SK-N-SH (cell line): ENCODE data around the gene ERC1. TPM values are rescaled to one million over a fixed set of nuclear protein-coding genes. Genes with fewer than 3 reads are reported as not detected.

Source experiments
- CTCF ChIA-PET: fragments of 300-600, 350-600 bp; formaldehyde crosslinking; extraction: SDS; loops from one replicate; lab custom pipeline; 2021; lab: Yijun Ruan, JAX
- POLR2A ChIA-PET: fragments of 350-600 bp; sonication (Branson Sonifier 250); formaldehyde crosslinking; extraction: SDS; loops from one replicate; lab custom pipeline; 2020; ENCODE audit warnings: antibody characterized with exemption, inconsistent platforms; lab: Yijun Ruan, JAX
- DNase-seq: peaks from one replicate; pipeline ENCODE4 v3.0.0; 2012
- H2AFZ ChIP-seq: fragments of 200-600 bp; sonication (generic); 2 replicates; pipeline ENCODE4 v1.8.1; 2016; ENCODE audit warnings: antibody characterized with exemption, mild to moderate bottlenecking, low read depth
- H3F3A ChIP-seq: fragments of 200-600 bp; sonication (generic); replicated peaks from 2 replicates; pipeline ENCODE3; 2016; ENCODE audit warnings: antibody characterized with exemption, mild to moderate bottlenecking; ENCODE audit not compliant: insufficient read depth
- H3K27ac ChIP-seq, 2 experiments: fragments of 200-500 bp in 1 of 2; fragments of 200-600 bp in 1 of 2; sonication (Bioruptor generic) in 1 of 2; sonication (generic), shearing (Covaris generic) in 1 of 2; 2 replicates each; pipeline versions ENCODE4 v1.5.1 to v1.6.1; 2014 to 2016; ENCODE audit warnings: low read depth in 2 of 2, inconsistent platforms in 1 of 2, low read length in 1 of 2, mild to moderate bottlenecking in 1 of 2, mixed read lengths in 1 of 2
- H3K27me3 ChIP-seq: fragments of 200-600 bp; sonication (generic), shearing (Covaris generic); 2 replicates; pipeline ENCODE4 v1.6.1; 2016; ENCODE audit warnings: mixed run types; ENCODE audit not compliant: insufficient read depth
- H3K36me3 ChIP-seq, 2 experiments: fragments of 200-500 bp in 1 of 2; fragments of 200-600 bp in 1 of 2; sonication (Bioruptor generic) in 1 of 2; sonication (generic) in 1 of 2; replicated peaks in 1 of 2; 2 replicates each; pipeline versions ENCODE3 to v1.5.1; 2014 to 2016; ENCODE audit warnings: low read length in 1 of 2, mild to moderate bottlenecking in 1 of 2; ENCODE audit not compliant: insufficient read depth in 2 of 2, control insufficient read depth in 1 of 2
- H3K4me1 ChIP-seq, 2 experiments: fragments of 200-500 bp in 1 of 2; fragments of 200-600 bp in 1 of 2; sonication (Bioruptor generic) in 1 of 2; sonication (generic), shearing (Covaris generic) in 1 of 2; 2 replicates each; pipeline versions ENCODE4 v1.5.1 to v1.6.1; 2014 to 2016; ENCODE audit warnings: low read depth in 1 of 2, low read length in 1 of 2, mixed run types in 1 of 2; ENCODE audit not compliant: insufficient read depth in 2 of 2, control insufficient read depth in 1 of 2
- H3K4me2 ChIP-seq: fragments of 200-600 bp; sonication (generic), shearing (Covaris generic); 2 replicates; pipeline ENCODE4 v1.6.1; 2017; ENCODE audit warnings: mixed run types
- H3K4me3 ChIP-seq, 2 experiments: fragments of 200-500 bp in 1 of 2; fragments of 200-600 bp in 1 of 2; sonication (Bioruptor generic) in 1 of 2; sonication (generic), shearing (Covaris generic) in 1 of 2; 2 replicates each; pipeline versions ENCODE4 v1.5.1 to v1.8.1; 2014 to 2016; ENCODE audit warnings: low read depth in 2 of 2, inconsistent platforms in 1 of 2, low read length in 1 of 2, mild to moderate bottlenecking in 1 of 2, mixed read lengths in 1 of 2, moderate library complexity in 1 of 2
- H3K79me2 ChIP-seq: fragments of 200-600 bp; sonication (generic); 2 replicates; pipeline ENCODE4 v1.8.1; 2017; ENCODE audit warnings: mild to moderate bottlenecking; ENCODE audit not compliant: insufficient read depth
- H3K9ac ChIP-seq: fragments of 200-600 bp; sonication (generic); 2 replicates; pipeline ENCODE4 v1.6.1; 2017; ENCODE audit warnings: mixed run types
- H3K9me2 ChIP-seq: fragments of 200-600 bp; sonication (generic); 2 replicates; pipeline ENCODE4 v1.6.1; 2017; ENCODE audit warnings: mixed run types
- H3K9me3 ChIP-seq: fragments of 200-600 bp; sonication (generic); 2 replicates; pipeline ENCODE4 v1.6.1; 2017; ENCODE audit warnings: mixed run types, mild to moderate bottlenecking, moderate library complexity
- H4K20me1 ChIP-seq: fragments of 200-600 bp; sonication (generic); 2 replicates; pipeline ENCODE4 v1.6.1; 2017; ENCODE audit warnings: mild to moderate bottlenecking, mixed run types; ENCODE audit not compliant: insufficient read depth
- EZH2phosphoT487 ChIP-seq: fragments of 200-600 bp; sonication (generic); IDR thresholded peaks from 2 replicates; pipeline ENCODE4 v1.6.1; 2017; ENCODE audit warnings: low read depth, mixed run types, mild to moderate bottlenecking, antibody characterized with exemption, moderate library complexity, borderline replicate concordance
- FOSL2 ChIP-seq: IDR thresholded peaks from 2 replicates; pipeline ENCODE4 v1.4.0; 2012; ENCODE audit warnings: low read depth, mild to moderate bottlenecking, moderate library complexity, borderline replicate concordance
- FOXM1 ChIP-seq: IDR thresholded peaks from 2 replicates; pipeline ENCODE4 v1.4.0; 2012; ENCODE audit warnings: low read depth, mild to moderate bottlenecking
- JUND ChIP-seq: IDR thresholded peaks from 2 replicates; pipeline ENCODE4 v1.4.0; 2012
- RAD21 ChIP-seq: IDR thresholded peaks from 2 replicates; pipeline ENCODE4 v1.6.1; 2012; ENCODE audit warnings: mild to moderate bottlenecking, low read length
- SIN3A ChIP-seq: IDR thresholded peaks from 2 replicates; pipeline ENCODE4 v1.6.1; 2012; ENCODE audit warnings: low read depth, mild to moderate bottlenecking, low read length, moderate library complexity, borderline replicate concordance
- WGBS: methylation state at CpG from one replicate; pipeline ENCODE4 v1.1.6; 2017; ENCODE audit warnings: low lambda C conversion rate; 5-methylcytosine and 5-hydroxymethylcytosine counted together
- polyA plus RNA-seq, 3 experiments: library from polyadenylated mRNA; depleted of rRNA; stranded (reverse); fragments of >200 nt; gene quantifications; 2 replicates each; pipeline ENCODE4 v1.2.3, GENCODE V29; 2012
- TF ChIP-seq, protein P1 (sequence below): fragments of 150-350 bp; IDR thresholded peaks from 2 replicates; pipeline ENCODE4 v1.6.1; 2017; ENCODE audit warnings: antibody characterized with exemption, low read length, low read depth, borderline replicate concordance
- TF ChIP-seq, protein P2 (sequence below): IDR thresholded peaks from 2 replicates; pipeline ENCODE4 v1.4.0; 2012; ENCODE audit warnings: low read depth, borderline replicate concordance

The ERC1 gene
- polyA plus RNA-seq, 1 of the 3 experiments (the other 2 are of a cell fraction) = 7.5 TPM

DNA sequence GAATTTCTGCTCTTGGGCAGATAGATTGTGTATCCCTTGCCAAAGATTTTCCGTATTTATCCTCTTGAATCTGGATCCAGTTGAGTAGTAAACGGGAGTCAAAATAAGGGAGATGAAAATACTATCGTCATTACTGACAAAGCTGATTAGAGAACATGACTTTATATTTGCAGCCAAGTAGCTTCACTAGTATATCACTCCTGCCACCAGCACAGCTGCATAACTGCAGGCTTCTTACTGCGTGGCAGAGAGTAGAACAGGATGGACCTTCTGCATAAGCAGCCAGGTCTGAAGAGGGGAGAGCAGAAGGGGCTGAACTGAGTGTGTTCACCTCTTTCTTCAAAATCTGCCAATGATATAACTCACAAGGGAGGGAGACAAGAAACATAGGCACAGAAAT, 319.6 kb downstream of the ERC1 start (continued):
- TF ChIP-seq, protein P1, sequence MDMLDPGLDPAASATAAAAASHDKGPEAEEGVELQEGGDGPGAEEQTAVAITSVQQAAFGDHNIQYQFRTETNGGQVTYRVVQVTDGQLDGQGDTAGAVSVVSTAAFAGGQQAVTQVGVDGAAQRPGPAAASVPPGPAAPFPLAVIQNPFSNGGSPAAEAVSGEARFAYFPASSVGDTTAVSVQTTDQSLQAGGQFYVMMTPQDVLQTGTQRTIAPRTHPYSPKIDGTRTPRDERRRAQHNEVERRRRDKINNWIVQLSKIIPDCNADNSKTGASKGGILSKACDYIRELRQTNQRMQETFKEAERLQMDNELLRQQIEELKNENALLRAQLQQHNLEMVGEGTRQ = no peak
- TF ChIP-seq FOSL2 (no peak), SIN3A (no peak), RAD21 (no peak), JUND (no peak)

DNA sequence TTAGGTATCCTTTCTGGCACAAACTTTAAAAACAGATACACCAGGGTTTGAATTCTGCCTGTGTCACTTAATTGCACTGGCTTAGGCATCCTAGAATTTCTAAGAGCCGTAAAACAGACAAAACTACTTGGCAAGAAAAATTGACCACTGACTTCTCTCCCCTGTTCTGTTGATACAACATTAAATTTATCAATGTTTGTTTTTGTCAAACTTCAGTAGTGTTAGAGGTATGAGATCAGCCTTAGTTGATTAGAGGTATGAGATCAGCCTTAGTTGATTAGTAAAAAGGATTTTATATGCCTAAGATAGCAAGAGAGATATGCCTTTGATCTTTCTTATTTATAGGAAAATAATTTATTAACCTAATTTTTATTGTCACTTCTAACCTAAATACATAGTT, 320.1 kb downstream of the ERC1 start:
- Histone ChIP-seq H3K36me3 (peaks cover 0 to 26% of the 10 kb centered on the region in 2 experiments), H2AFZ (no peak overlapping the region), H3K9me3 (0 out of 2 replicates have a peak, but pooled peaks cover 5% of the 10 kb centered on the region), H3K4me2 (no peak overlapping the region), H3K27me3 (no peaks in the 10 kb centered on the region), H3K9ac (no peak overlapping the region), H3K4me1 (no peaks in the 10 kb centered on the region; a peak in 1 of 4 replicates), H3K9me2 (no peaks in the 10 kb centered on the region), H4K20me1 (no peaks in the 10 kb centered on the region), H3K27ac (no peak overlapping the region), H3K4me3 (no peak overlapping the region), H3K79me2 (no peaks in the 10 kb centered on the region; the same call in 1 of the 2 replicates), H3F3A (peaks cover 8% of the 10 kb centered on the region)
- DNase-seq = no peak
- POLR2A ChIA-PET = no interaction called here
- CTCF ChIA-PET = no interaction called here
- WGBS = 94% methylated on average over 1 of the region's 1 CpG
- no peak for TF ChIP-seq FOXM1

DNA sequence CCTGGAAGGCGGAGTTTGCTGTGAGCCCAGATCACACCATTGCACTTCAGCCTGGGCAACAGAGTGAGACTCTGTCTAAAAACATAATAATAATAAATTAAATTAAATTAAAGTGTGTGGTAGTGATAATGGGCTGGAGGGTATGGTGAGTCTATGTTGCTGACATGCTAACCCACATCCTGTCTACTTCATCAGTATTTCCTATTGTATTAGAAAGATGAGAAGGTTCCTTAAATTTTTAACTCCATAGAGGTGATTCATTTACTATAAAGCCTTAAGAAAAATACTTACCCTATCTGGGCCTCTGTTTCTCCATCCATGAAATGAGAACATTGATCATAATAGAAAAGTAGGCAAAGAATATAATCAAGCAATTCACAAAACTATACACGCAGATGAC, 322.9 kb downstream of the ERC1 start:
- H3K9me2 ChIP-seq = no peaks in the 10 kb centered on the region
- peaks cover 0 to 23% of the 10 kb centered on the region in 2 experiments for H3K36me3 ChIP-seq
- H3K4me3 ChIP-seq = no peak overlapping the region
- no peaks in the 10 kb centered on the region for H3K27me3 ChIP-seq
- TF ChIP-seq, protein P2, sequence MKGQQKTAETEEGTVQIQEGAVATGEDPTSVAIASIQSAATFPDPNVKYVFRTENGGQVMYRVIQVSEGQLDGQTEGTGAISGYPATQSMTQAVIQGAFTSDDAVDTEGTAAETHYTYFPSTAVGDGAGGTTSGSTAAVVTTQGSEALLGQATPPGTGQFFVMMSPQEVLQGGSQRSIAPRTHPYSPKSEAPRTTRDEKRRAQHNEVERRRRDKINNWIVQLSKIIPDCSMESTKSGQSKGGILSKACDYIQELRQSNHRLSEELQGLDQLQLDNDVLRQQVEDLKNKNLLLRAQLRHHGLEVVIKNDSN = no peak
- TF ChIP-seq EZH2phosphoT487 = no peak
- peaks cover 3% of the 10 kb centered on the region; the same call in 1 of the 2 replicates for H3K79me2 ChIP-seq
- WGBS = 89% methylated on average over 2 of the region's 2 CpGs
- POLR2A ChIA-PET = no interaction called here
- DNase-seq = no peak
- no peak overlapping the region for H2AFZ ChIP-seq
- H3K4me2 ChIP-seq = no peak overlapping the region
- H3K27ac ChIP-seq = no peak overlapping the region
- peaks cover 4% of the 10 kb centered on the region for H3F3A ChIP-seq
- no peaks in the 10 kb centered on the region; a peak in 3 of 4 replicates for H3K4me1 ChIP-seq
- no peak overlapping the region for H3K9ac ChIP-seq
- CTCF ChIA-PET = no interaction called here
- 0 out of 2 replicates have a peak, but pooled peaks cover 5% of the 10 kb centered on the region for H3K9me3 ChIP-seq
- H4K20me1 ChIP-seq = no peaks in the 10 kb centered on the region
